ENCODE measurements around the gene NCKAP5. TPM values are rescaled to one million over a fixed set of nuclear protein-coding genes. Genes with fewer than 3 reads are reported as not detected.
A peak's percentile ranks its signal among the peaks of the same experiment; 100 is the strongest.

Gene NCKAP5
- polyA plus RNA-seq, 2 of the 4 experiments (the other 2 are of a cell fraction): 3.0 to 4.1 TPM

GRCh38 chr2:133171393-133172004 lies 396.8 kb downstream of the NCKAP5 start:
- TF ChIP-seq CTCF (IDR thresholded peaks at IDR 0.05) (peak; percentile 83), GATA3 (IDR thresholded peaks at IDR 0.05; ENCODE audit: borderline replicate concordance) (no peak), ELK1 (IDR thresholded peaks at IDR 0.05; ENCODE audit: low read depth, low read length) (no peak), BCL3 (IDR thresholded peaks at IDR 0.05) (no peak), RAD21 (conservative IDR thresholded peaks at IDR 0.05 in 1 of 2, IDR thresholded peaks at IDR 0.05 in 1 of 2) (peak; percentile 83 to 88), FOXS1 (CRISPR knock-in tag; IDR thresholded peaks at IDR 0.05) (no peak), TFCP2L1 (CRISPR knock-in tag; IDR thresholded peaks at IDR 0.05) (no peak), SMC3 (IDR thresholded peaks at IDR 0.05) (peak; percentile 89), ZSCAN20 (CRISPR knock-in tag; IDR thresholded peaks at IDR 0.05) (no peak), HEYL (CRISPR knock-in tag; IDR thresholded peaks at IDR 0.05) (no peak), EHMT2 (IDR thresholded peaks at IDR 0.05; ENCODE audit: low read depth) (no peak), FOSL2 (IDR thresholded peaks at IDR 0.05) (no peak), FOSL2 (CRISPR knock-in tag; IDR thresholded peaks at IDR 0.05) (no peak), CHD2 (IDR thresholded peaks at IDR 0.05; ENCODE audit: low read length, partially characterized antibody) (no peak), RCOR1 (IDR thresholded peaks at IDR 0.05; ENCODE audit: low read depth, low read length) (no peak), ZC3H11A (IDR thresholded peaks at IDR 0.05) (no peak), JUNB (IDR thresholded peaks at IDR 0.05) (no peak), NFE2L2 (conservative IDR thresholded peaks at IDR 0.05; ENCODE audit: low read length) (no peak), MYC (IDR thresholded peaks at IDR 0.05; ENCODE audit: borderline replicate concordance, low read length) (no peak), KDM1A (IDR thresholded peaks at IDR 0.05; ENCODE audit: low read depth) (no peak), NPAS2 (CRISPR knock-in tag; IDR thresholded peaks at IDR 0.05; ENCODE audit: borderline replicate concordance) (no peak), CBX2 (IDR thresholded peaks at IDR 0.05; ENCODE audit: borderline replicate concordance, low read depth) (no peak)
- Histone ChIP-seq H3K4me2 (no peak overlapping the region), H3K4me1 (peaks cover 17% of the 10 kb centered on the region), H3K9me3 (no peaks in the 10 kb centered on the region), H3K4me3 (no peak overlapping the region), H3K27ac (no peak overlapping the region)
- POLR2A ChIA-PET: no interaction called here
- DNase-seq (ENCODE audit: low read depth in 1 of 2, low spot score in 1 of 2) (peak; percentile 9 to 66), ATAC-seq (peak; percentile 73 to 83), FAIRE-seq (peak; percentile 51)
- CTCF ChIA-PET: interaction anchor here (0.7 to 3.8 kb wide), 13 partner anchors 10 to 673 kb away, joined by 3 to 14 read pairs (median 5); no protein-coding TSS in a partner anchor
- WGBS (ENCODE audit: missing lambda C conversion rate): 0% methylated on average over 3 of the region's 3 CpGs

GRCh38 chr2:133169274-133169912 lies 398.9 kb downstream of the NCKAP5 start:
- Histone ChIP-seq H3K27ac (peak overlapping the region in 1 of 2 experiments; percentile 32; a peak in 1 of 6 replicates), H3K9me3 (no peaks in the 10 kb centered on the region), H3K4me1 (peaks cover 17% of the 10 kb centered on the region), H3K4me3 (no peak overlapping the region), H3K4me2 (peak overlapping the region; percentile 33)
- ChIA-PET CTCF (interaction anchor here (1.5 to 3.8 kb wide), 4 partner anchors 391 to 622 kb away, joined by 6 to 14 read pairs (median 7); no protein-coding TSS in a partner anchor), POLR2A (no interaction called here)
- DNase-seq (ENCODE audit: low read depth in 1 of 2, low spot score in 1 of 2): no peak
- no peak for TF ChIP-seq GATA3 (IDR thresholded peaks at IDR 0.05; ENCODE audit: borderline replicate concordance)
- no peak for TF ChIP-seq PHF8 (IDR thresholded peaks at IDR 0.05; ENCODE audit: borderline replicate concordance, low read depth)
- no peak for TF ChIP-seq ZNF302 (CRISPR knock-in tag; IDR thresholded peaks at IDR 0.05)
- TF ChIP-seq RARB (CRISPR knock-in tag; IDR thresholded peaks at IDR 0.05): no peak
- TF ChIP-seq TFCP2L1 (CRISPR knock-in tag; IDR thresholded peaks at IDR 0.05): no peak
- TF ChIP-seq E2F6 (IDR thresholded peaks at IDR 0.05; ENCODE audit: borderline replicate concordance, low read depth): no peak
- no peak for TF ChIP-seq MAX (IDR thresholded peaks at IDR 0.05)
- TF ChIP-seq SMC3 (IDR thresholded peaks at IDR 0.05): no peak
- no peak for TF ChIP-seq CBX8 (IDR thresholded peaks at IDR 0.05)
- TF ChIP-seq MAFK (IDR thresholded peaks at IDR 0.05; ENCODE audit: partially characterized antibody): no peak
- no peak for TF ChIP-seq KDM1A (IDR thresholded peaks at IDR 0.05; ENCODE audit: low read depth)
- TF ChIP-seq USF2 (IDR thresholded peaks at IDR 0.05): no peak
- no peak for ATAC-seq
- FAIRE-seq: no peak
- WGBS (ENCODE audit: missing lambda C conversion rate): 79% methylated on average over 10 of the region's 10 CpGs

All from A549 (cell line).